GM21737 (cell line): ENCODE measurements around the gene KIR3DL1.
"Not testable (repeated sequence)": the region's sequence is repeated elsewhere in the genome, so short reads cannot be mapped to it uniquely, and the experiment has no call there.

Experiments
- ATAC-seq: cut with Tn5 transposase; IDR thresholded peaks from one replicate; pipeline ENCODE4 v1.9.1; 2021; ENCODE audit warnings: mild to moderate bottlenecking, moderate library complexity; ENCODE audit not compliant: unreplicated experiment

The KIR3DL1 gene

DNA sequence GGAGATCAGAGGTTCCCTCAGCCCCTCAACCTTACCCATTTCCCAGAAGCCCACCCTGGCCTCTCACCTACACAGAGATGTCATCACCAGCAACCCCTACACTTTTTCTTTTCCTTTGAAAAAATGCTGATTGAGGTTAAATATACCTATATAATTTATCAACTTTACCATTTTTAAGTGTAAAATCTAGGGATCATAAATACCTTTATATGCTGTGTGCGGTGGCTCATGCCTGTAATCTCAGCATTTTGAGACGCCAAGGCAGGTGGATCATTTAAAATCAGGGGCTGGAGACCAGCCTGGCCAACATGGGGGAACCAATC, 9.8 kb upstream of the KIR3DL1 start:
- no peak for ATAC-seq

DNA sequence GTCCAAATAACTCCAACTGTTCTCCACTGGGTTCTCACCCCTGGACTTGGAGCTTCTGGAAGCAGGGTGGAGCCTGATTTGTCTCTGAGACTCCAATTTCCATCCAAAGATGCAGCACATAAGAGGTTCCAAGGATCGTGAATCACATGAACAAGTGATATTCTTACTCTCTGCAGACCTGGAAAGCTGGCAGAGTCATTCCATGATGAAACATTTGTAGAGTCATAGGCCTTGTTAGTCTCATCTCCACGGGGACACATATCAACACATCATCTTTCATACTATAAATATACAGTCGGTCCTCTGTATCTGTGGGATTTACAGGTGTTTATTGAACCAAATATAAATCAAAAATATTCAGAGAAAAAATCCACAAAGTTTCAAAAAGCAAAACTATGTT, 1.7 kb upstream of the KIR3DL1 start:
- ATAC-seq: not testable (repeated sequence)

DNA sequence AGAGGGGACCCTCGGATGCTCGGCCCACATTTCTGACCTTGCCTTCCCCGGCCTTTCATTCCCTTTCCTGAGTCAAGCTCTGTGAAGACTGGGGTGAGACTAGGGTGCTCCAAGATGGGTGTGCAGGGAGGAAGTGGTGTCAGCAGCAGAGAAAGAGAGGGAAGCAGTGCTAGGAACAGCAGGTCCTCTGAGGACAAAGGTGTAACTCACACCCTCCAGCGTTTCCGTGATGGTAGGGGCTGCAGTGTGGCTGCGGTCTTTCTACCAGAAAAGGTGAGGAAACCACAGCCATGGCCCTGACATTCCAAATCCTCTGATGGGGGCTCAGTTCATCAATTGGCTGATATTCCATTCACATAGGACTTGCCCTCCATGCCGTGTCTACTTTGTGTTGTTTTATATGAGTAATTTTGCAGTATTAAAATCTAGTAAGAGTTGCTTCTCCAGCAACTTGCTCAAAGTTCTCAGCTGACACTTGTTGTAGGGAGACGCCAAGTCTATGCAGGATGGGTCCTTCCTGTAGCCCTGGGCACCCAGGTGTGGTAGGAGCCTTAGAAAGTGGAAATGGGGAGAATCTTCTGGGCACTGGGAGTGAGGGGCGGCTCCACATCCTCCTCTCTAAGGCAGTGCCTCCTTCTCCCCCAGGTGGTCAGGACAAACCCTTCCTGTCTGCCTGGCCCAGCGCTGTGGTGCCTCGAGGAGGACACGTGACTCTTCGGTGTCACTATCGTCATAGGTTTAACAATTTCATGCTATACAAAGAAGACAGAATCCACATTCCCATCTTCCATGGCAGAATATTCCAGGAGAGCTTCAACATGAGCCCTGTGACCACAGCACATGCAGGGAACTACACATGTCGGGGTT, 1.6 kb downstream of the KIR3DL1 start:
- no peak for ATAC-seq

DNA sequence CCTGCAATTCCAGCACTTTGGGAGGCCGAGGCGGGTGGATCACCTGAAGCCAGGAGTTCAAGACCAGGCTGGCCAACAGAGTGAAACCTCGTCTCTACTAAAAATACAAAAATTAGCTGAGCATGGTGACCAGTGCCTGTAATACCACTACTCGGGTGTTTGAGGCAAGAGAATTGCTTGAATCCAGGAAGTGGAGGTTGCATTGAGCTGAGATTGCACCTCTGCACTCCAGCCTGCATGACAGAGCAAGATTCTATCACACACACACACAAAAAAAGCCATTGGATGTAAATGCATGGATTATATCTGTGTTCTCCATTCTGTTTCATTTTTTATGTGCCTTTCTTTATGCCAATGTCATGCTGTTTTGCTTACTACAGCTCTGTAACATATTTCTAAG, 8.1 kb downstream of the KIR3DL1 start:
- ATAC-seq: not testable (repeated sequence)

DNA sequence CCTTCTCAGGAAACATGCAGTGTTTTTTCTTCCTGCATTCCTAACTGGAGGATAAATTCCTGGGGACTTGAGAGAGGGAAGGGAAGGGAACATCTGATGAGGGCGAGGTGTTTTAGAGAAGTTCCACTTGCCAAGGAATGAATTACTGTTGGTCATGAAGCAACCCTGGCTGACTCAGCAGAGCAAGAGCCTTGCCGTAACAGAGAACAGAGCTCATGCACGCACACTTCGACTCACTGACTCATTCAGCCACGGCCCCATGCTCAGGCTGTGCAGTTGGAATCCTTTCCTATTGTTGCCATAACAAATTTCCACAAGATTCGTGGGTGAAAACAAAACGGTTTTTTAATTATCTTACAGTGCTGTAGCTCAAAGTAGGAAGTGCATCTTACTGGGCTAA, 9.1 kb downstream of the KIR3DL1 start:
- ATAC-seq: not testable (repeated sequence)

DNA sequence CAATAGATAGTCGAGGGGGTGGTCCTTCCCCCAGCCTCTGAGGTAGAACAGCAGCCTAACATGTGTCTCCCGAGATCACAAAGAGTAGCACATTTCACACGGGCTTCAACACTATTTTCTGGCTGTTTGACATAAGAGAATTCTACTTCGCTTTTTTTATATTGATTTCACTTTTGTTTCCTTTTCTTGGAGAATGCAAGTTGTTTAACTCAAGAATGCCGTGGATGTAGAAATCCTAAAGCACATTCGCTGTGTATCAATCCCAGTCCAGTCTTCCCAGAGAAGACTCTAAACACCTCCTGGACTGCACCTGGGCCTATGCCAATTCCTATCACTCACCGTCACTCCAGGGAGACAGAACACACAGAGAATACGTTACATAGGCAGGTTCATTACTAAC, 11.8 kb downstream of the KIR3DL1 start:
- ATAC-seq: not testable (repeated sequence)

DNA sequence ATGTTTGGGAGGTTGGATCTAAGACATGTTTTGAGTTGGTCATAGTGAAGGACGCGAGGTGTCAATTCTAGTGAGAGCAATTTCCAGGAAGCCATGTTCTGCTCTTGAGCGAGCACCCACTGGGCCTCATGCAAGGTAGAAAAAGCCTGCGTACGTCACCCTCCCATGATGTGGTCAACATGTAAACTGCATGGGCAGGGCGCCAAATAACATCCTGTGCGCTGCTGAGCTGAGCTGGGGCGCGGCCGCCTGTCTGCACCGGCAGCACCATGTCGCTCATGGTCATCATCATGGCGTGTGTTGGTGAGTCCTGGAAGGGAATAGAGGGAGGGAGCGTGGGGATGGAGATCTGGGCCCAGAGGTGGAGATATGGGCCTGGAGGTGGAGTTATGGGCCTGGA, 16.2 kb downstream of the KIR3DL1 start, which contains the start of gene KIR2DS4:
Gene KIR2DS4 (plus strand): TSS at position 181 of the 400 bp plus-strand sequence.
- ATAC-seq: not testable (repeated sequence)

DNA sequence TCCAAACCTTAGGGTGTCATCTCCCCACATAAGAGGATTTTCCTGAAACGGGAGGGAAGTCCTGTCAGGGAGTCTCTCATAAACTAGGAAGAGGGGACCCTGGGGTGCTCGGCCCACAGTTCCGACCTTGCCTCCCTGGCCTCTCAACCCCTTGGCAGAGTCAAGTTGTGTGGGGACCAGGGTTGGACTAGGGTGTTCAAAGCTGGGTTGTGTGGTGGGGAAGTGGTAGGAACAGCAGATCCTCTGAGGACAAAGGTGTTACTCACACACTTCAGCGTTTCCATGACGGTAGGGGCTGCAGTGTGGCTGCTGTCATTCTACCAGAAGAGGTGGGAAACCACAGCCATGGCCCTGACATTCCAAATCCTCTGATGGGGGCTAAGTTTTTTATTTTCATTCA, 18.9 kb downstream of the KIR3DL1 start:
- ATAC-seq: not testable (repeated sequence)

DNA sequence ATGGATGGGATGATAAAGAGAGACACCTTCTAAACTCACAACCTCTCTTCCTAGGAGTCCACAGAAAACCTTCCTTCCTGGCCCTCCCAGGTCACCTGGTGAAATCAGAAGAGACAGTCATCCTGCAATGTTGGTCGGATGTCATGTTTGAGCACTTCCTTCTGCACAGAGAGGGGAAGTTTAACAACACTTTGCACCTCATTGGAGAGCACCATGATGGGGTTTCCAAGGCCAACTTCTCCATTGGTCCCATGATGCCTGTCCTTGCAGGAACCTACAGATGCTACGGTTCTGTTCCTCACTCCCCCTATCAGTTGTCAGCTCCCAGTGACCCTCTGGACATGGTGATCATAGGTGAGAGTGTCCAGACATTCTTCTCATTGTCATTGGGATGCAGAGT, 21.3 kb downstream of the KIR3DL1 start:
- ATAC-seq: not testable (repeated sequence)

DNA sequence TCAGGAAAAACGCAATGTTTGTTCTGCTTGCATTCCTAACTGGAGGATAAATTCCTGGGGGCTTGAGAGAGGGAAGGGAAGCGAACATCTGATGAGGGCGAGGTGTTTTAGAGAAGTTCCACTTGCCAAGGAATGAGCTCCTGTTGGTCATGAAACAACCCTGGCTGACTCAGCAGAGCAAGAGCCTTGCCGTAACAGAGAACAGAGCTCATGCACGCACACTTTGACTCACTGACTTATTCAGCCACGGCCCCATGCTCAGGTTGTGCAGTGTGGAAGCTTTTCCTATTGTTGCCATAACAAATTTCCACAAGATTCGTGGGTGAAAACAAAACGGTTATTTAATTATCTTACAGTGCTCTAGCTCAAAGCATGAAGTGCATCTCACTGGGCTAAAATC, 26.9 kb downstream of the KIR3DL1 start:
- not testable (repeated sequence) for ATAC-seq

DNA sequence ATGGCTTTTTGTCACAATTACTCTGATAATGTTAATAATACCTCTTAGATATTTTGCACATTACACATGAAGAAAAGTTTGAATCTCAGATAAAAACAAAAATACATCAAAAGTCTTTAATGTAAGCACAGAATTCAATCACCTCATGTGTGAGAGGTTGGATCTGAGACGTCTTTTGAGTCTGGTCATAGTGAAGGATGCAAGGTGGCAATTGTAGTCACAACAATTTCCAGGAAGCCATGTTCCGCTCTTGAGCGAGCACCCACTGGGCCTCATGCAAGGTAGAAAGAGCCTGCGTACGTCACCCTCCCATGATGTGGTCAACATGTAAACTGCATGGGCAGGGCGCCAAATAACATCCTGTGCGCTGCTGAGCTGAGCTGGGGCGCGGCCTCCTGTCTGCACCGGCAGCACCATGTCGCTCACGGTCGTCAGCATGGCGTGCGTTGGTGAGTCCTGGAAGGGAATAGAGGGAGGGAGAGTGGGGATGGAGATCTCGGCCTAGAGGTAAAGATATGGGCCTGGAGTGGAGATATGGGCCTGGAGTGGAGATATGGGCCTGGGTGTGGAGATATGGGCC, 33.9 kb downstream of the KIR3DL1 start, which contains the start of gene KIR3DL2:
Gene KIR3DL2 (plus strand): TSS at position 383 of the 580 bp plus-strand sequence. CDS start 33 bp downstream, at position 416.
- not testable (repeated sequence) for ATAC-seq

DNA sequence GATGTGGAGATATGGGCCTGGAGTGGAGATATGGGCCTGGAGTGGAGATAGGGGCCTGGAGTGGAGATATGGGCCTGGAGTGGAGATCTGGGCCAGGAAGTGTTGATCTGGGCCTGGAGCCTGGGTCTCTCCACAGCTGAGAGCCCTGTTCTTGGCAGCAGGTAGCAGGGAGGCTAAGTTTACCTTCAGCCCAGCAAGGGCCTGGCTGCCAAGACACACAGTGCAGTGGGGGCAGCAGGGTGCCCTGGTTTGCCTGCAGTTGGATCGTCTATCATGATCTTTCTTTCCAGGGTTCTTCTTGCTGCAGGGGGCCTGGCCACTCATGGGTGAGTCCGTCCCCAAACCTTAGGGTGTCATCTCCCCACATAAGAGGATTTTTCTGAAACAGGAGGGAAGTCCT, 34.7 kb downstream of the KIR3DL1 start:
- ATAC-seq: no peak

DNA sequence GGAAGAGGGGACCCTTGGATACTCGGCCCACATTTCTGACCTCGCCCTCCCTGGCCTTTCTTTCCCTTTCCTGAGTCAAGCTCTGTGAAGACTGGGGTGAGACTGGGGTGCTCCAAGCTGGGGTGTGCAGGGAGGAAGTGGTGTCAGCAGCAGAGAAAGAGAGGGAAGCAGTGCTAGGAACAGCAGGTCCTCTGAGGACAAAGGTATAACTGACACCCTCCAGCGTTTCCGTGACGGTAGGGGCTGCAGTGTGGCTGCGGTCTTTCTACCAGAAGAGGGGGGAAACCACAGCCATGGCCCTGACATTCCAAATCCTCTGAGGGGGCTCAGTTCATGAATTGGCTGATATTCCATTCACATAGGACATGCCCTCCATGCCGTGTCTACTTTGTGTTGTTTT, 35.1 kb downstream of the KIR3DL1 start:
- ATAC-seq: no peak

DNA sequence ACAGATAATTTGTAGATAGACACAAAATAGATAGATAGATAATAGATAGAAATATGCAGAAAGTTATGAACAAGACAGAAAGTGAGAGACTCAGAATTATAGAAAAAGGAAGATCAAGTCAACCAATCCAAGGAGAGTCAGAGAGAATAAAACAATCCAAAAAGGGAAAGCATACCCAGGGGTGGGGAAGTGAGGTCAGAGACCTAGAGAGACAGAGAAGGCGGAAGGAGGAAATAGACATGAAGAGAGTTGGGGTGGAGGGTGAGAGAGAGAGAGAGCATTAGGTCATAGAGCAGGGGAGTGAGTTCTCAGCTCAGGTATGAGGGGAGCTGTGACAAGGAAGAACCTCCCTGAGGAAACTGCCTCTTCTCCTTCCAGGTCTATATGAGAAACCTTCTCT, 39.0 kb downstream of the KIR3DL1 start:
- ATAC-seq: not testable (repeated sequence)

DNA sequence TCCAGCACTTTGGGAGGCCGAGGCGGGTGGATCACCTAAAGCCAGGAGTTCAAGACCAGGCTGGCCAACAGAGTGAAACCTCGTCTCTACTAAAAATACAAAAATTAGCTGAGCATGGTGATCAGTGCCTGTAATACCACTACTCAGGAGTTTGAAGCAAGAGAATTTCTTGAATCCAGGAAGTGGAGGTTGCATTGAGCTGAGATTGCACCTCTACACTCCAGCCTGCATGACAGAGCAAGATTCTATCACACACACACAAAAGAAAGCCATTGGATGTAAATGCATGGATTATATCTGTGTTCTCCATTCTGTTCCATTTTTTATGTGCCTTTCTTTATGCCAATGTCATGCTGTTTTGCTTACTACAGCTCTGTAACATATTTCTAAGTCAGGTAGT, 42.2 kb downstream of the KIR3DL1 start:
- ATAC-seq: not testable (repeated sequence)

DNA sequence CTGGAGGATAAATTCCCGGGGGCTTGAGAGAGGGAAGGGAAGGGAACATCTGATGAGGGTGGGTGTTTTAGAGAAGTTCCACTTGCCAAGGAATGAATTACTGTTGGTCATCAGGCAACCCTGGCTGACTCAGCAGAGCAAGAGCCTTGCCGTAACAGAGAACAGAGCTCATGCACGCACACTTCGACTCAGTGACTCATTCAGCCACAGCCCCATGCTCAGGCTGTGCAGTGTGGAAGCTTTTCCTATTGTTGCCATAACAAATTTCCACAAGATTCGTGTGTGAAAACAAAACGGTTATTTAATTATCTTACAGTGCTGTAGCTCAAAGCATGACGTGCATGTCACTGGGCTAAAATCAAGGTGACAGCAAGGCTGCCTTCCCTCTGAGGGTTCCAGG, 43.2 kb downstream of the KIR3DL1 start:
- not testable (repeated sequence) for ATAC-seq

DNA sequence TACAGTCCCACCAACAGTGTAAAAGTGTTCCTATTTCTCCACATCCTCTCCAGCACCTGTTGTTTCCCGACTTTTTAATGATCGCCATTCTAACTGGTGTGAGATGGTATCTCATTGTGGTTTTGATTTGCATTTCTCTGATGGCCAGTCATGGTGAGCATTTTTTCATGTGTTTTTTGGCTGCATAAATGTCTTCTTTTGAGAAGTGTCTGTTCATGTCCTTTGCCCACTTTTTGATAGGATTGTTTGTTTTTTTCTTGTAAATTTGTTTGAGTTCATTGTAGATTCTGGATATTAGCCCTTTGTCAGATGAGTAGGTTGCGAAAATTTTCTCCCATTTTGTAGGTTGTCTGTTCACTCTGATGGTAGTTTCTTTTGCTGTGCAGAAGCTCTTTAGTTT, 47.2 kb downstream of the KIR3DL1 start:
- not testable (repeated sequence) for ATAC-seq

DNA sequence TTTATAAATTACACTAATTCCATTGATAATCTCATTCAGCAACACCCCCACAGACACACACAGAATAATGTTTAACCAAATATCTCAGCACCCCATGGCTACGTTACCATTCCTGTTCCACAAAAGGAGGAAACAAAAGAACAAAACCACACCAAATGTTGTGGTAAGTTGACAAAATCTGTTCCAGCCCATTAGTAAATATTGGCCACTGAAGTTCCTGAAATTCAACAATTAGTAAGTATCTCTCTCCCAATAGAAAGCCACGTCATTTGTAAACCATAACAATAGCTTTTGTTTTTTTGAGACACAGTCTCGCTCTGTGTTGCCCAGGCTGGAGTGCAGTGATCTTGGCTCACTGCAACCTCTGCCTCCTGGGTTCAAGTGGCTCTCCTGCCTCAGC, 55.4 kb downstream of the KIR3DL1 start:
- no peak for ATAC-seq

DNA sequence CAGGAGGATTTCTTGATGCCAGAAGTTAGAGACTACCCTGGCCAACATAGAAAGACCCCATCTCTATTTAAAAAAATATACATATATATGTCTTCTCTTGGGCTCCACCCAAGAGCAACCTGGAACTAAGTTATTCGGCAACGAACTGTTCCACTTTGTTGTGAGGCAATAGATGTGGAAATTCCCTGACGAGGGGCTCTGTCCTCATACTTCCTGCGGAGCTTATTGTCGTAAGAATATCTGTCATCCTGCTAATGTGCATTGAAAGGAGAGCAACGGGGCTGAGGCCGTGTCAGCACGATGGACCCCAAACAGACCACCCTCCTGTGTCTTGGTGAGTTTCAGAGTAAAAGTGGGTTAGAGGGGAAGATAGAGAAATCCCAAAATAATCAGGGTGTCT, 57.7 kb downstream of the KIR3DL1 start, which contains the start of gene FCAR:
Gene FCAR (plus strand): TSS at position 246 of the 400 bp plus-strand sequence. CDS start 55 bp downstream, at position 301.
- no peak for ATAC-seq

DNA sequence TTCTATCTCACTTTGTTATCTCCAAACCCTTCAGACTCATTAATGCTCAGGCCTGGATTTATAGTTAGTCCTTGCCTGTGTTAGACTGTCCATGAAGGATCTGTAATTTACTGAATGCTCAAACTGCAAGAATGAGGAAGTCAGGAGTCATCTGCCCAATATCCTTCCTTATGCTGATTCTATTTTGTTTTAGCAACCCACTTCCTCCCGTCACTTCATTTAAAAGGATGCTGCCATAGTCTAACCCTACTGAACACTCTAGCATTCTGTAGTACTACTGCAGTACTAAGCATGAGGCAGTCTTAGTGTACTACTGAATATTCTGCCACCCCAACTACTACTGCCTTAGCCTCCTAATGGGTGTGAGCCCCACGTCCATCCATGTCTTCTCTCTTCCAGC, 59.2 kb downstream of the KIR3DL1 start:
- no peak for ATAC-seq

DNA sequence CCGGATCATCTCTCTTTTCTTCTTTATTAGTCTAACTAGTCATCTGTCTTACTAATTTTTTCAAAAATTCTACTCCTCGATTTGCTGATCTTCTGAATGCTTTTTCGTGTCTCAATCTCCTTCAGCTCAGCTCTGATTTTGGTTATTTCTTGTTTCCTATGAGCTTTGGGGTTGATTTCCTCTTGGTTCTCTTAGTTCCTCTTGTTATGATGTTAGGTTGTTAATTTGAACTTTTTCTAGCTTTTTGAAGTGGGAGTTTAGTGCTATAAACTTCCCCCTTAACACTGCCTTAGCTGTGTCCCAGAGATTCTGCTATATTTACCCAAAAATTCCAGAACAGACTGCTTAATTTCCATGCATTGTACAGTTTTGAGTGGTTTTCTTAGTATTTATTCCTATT, 61.2 kb downstream of the KIR3DL1 start:
- ATAC-seq: no peak
